WTC11 (cell line): ENCODE data around the gene C19orf25. TPM values are rescaled to one million over a fixed set of nuclear protein-coding genes. Genes with fewer than 3 reads are reported as not detected.

Source experiments
- ATAC-seq: fragments of 200-7000 bp; cut with Tn5 transposase; 2 replicates; pipeline ENCODE4 v1.10.0; 2021; ENCODE audit warnings: mild to moderate bottlenecking, moderate library complexity
- Bru-seq: library from RNA; stranded (reverse); fragments of 400-500 nt; gene quantifications from one replicate; lab custom pipeline; 2021; lab: Mats Ljungman, UMichigan
- CTCF ChIA-PET: fragments of 300-600 bp; sonication (Branson Sonifier 250); formaldehyde crosslinking; loops from one replicate; lab custom pipeline; 2021; ENCODE audit warnings: antibody characterized with exemption; lab: Charles Lee
- POLR2A ChIA-PET: fragments of 350-600 bp; sonication (Branson Sonifier 250); formaldehyde crosslinking; loops from one replicate; lab custom pipeline; 2021; ENCODE audit warnings: antibody characterized with exemption; lab: Charles Lee
- DNase-seq: peaks from one replicate; pipeline ENCODE4 v3.0.0; 2021; ENCODE audit warnings: low spot score
- H3K27ac Mint-ChIP-seq: 2 replicates; pipeline ENCODE4 v1.8.0; 2021; ENCODE audit warnings: mixed read lengths
- H3K27me3 Mint-ChIP-seq: 2 replicates; pipeline ENCODE4 v1.8.0; 2021; ENCODE audit warnings: low read depth, mild to moderate bottlenecking, moderate library complexity, mixed read lengths
- H3K36me3 Mint-ChIP-seq: 2 replicates; pipeline ENCODE4 v1.8.0; 2021; ENCODE audit warnings: mixed read lengths
- H3K4me1 Mint-ChIP-seq: 2 replicates; pipeline ENCODE4 v1.8.0; 2022; ENCODE audit warnings: mixed read lengths
- H3K4me3 Mint-ChIP-seq: 2 replicates; pipeline ENCODE4 v1.8.0; 2021; ENCODE audit warnings: mild to moderate bottlenecking, moderate library complexity, mixed read lengths
- H3K9me3 Mint-ChIP-seq: 2 replicates; pipeline ENCODE4 v1.8.0; 2021; ENCODE audit warnings: mixed read lengths
- ATF1 ChIP-seq: sonication (generic); formaldehyde crosslinking; IDR thresholded peaks from 2 replicates; pipeline ENCODE4 v1.8.1; 2023; ENCODE audit warnings: mild to moderate bottlenecking, moderate library complexity, missing genetic modification reagents
- ELF4 ChIP-seq: sonication (generic); formaldehyde crosslinking; IDR thresholded peaks from 2 replicates; pipeline ENCODE4 v1.8.1; 2022; ENCODE audit warnings: low read depth, mild to moderate bottlenecking, moderate library complexity, missing genetic modification reagents
- ETV6 ChIP-seq: sonication (generic); formaldehyde crosslinking; IDR thresholded peaks from 2 replicates; pipeline ENCODE4 v1.8.1; 2022; ENCODE audit warnings: mild to moderate bottlenecking, missing genetic modification reagents
- MYBL2 ChIP-seq: sonication (generic); formaldehyde crosslinking; IDR thresholded peaks from 2 replicates; pipeline ENCODE4 v1.8.1; 2023; ENCODE audit warnings: mild to moderate bottlenecking, moderate library complexity, missing genetic modification reagents
- NR3C1 ChIP-seq: sonication (generic); formaldehyde crosslinking; conservative IDR thresholded peaks from 2 replicates; pipeline ENCODE4 v1.8.1; 2023; ENCODE audit warnings: low read depth, mild to moderate bottlenecking, missing genetic modification reagents
- RELA ChIP-seq: sonication (generic); formaldehyde crosslinking; IDR thresholded peaks from 2 replicates; pipeline ENCODE4 v1.8.1; 2022; ENCODE audit warnings: missing genetic modification reagents, mild to moderate bottlenecking, borderline replicate concordance
- SP1 ChIP-seq: sonication (generic); formaldehyde crosslinking; conservative IDR thresholded peaks from 2 replicates; pipeline ENCODE4 v1.8.1; 2022; ENCODE audit warnings: missing genetic modification reagents
- TP53 ChIP-seq: sonication (generic); formaldehyde crosslinking; IDR thresholded peaks from 2 replicates; pipeline ENCODE4 v1.8.1; 2023; ENCODE audit warnings: mild to moderate bottlenecking, missing genetic modification reagents
- ZNF219 ChIP-seq: sonication (generic); formaldehyde crosslinking; IDR thresholded peaks from 2 replicates; pipeline ENCODE4 v1.8.0; 2023; ENCODE audit warnings: missing genetic modification reagents, mild to moderate bottlenecking, borderline replicate concordance
- ZNF423 ChIP-seq: fragments of 250-450 bp; sonication (Bioruptor Pico); IDR thresholded peaks from 2 replicates; pipeline ENCODE4 v2.1.2; 2022; ENCODE audit warnings: mild to moderate bottlenecking, moderate library complexity
- long read RNA-seq, 3 experiments: library from RNA in 1 of 3; library from capped mRNA in 1 of 3; library from polyadenylated mRNA in 1 of 3; unstranded in 2 of 3; stranded (forward) in 1 of 3; transcript quantifications; one replicate each; pipeline ENCODE4 v2.0.0, GENCODE V29; 2021
- total RNA-seq: library from RNA; stranded (reverse); gene quantifications from 3 replicates; pipeline ENCODE4 v1.2.3, GENCODE V29; 2021
- TF ChIP-seq, protein P1 (sequence below): sonication (generic); formaldehyde crosslinking; IDR thresholded peaks from 2 replicates; pipeline ENCODE4 v1.8.1; 2022; ENCODE audit warnings: low read depth, mild to moderate bottlenecking, moderate library complexity, missing genetic modification reagents, borderline replicate concordance
- TF ChIP-seq, protein P2 (sequence below): sonication (generic); formaldehyde crosslinking; IDR thresholded peaks from 2 replicates; pipeline ENCODE4 v1.8.0; 2022; ENCODE audit warnings: mild to moderate bottlenecking, missing genetic modification reagents
- TF ChIP-seq, protein P3 (sequence below): sonication (generic); formaldehyde crosslinking; IDR thresholded peaks from 2 replicates; pipeline ENCODE4 v1.8.0; 2023; ENCODE audit warnings: mild to moderate bottlenecking, missing genetic modification reagents
- TF ChIP-seq, protein P4 (sequence below): sonication (generic); formaldehyde crosslinking; IDR thresholded peaks from 2 replicates; pipeline ENCODE4 v1.8.1; 2023; ENCODE audit warnings: mild to moderate bottlenecking, missing genetic modification reagents
- TF ChIP-seq, protein P5 (sequence below): fragments of 250-450 bp; sonication (Bioruptor Pico); IDR thresholded peaks from 2 replicates; pipeline ENCODE4 v1.9.0; 2021; ENCODE audit warnings: mild to moderate bottlenecking
- TF ChIP-seq, protein P6 (sequence below): fragments of 250-450 bp; sonication (Bioruptor Pico); IDR thresholded peaks from 2 replicates; pipeline ENCODE4 v1.9.0; 2021; ENCODE audit warnings: mild to moderate bottlenecking
- TF ChIP-seq, protein P7 (sequence below): sonication (generic); formaldehyde crosslinking; IDR thresholded peaks from 2 replicates; pipeline ENCODE4 v1.8.1; 2023; ENCODE audit warnings: mild to moderate bottlenecking, missing genetic modification reagents, moderate library complexity
- TF ChIP-seq, protein P8 (sequence below): sonication (generic); formaldehyde crosslinking; IDR thresholded peaks from 2 replicates; pipeline ENCODE4 v1.8.1; 2023; ENCODE audit warnings: mild to moderate bottlenecking, missing genetic modification reagents
- TF ChIP-seq, protein P9 (sequence below): sonication (generic); formaldehyde crosslinking; IDR thresholded peaks from 2 replicates; pipeline ENCODE4 v1.8.0; 2022; ENCODE audit warnings: mild to moderate bottlenecking, missing genetic modification reagents

C19orf25 gene
- total RNA-seq (56.5 to 65.7 TPM (median 60.4 TPM) in 3 replicates), Bru-seq, nascent RNA (percentile 63 among the genes with signal in this experiment)
- long read RNA-seq, experiment 1, transcript C19orf25-211 (1 exons, 2,314 nt), result minor isoform, 10 of 214 reads
- long read RNA-seq, experiment 1, transcript C19orf25-202 (2 exons, 2,403 nt), result minor isoform, 27 of 214 reads
- long read RNA-seq, experiment 1, transcript C19orf25-213 (3 exons, 1,287 nt), result minor isoform, 17 of 214 reads
- long read RNA-seq, experiment 1, transcript C19orf25-203 (3 exons, 1,837 nt), result major isoform, 129 of 214 reads
- long read RNA-seq, experiment 1, partial matches to known transcripts, result 1 of 214 reads
- long read RNA-seq, experiment 1, other reads (novel, unspliced or antisense), result 13 of 214 reads
- long read RNA-seq, experiment 2, transcript C19orf25-202 (2 exons, 2,403 nt), result major isoform, 21 of 53 reads
- long read RNA-seq, experiment 2, transcript C19orf25-203 (3 exons, 1,837 nt), result minor isoform, 7 of 53 reads
- long read RNA-seq, experiment 2, transcript C19orf25-211 (1 exons, 2,314 nt), result minor isoform, 13 of 53 reads
- long read RNA-seq, experiment 2, partial matches to known transcripts, result 0 of 53 reads
- long read RNA-seq, experiment 2, other reads (novel, unspliced or antisense), result 5 of 53 reads
- long read RNA-seq, experiment 3, transcript C19orf25-204 (3 exons, 1,265 nt), result minor isoform, 8 of 200 reads
- long read RNA-seq, experiment 3, transcript C19orf25-213 (3 exons, 1,287 nt), result minor isoform, 15 of 200 reads
- long read RNA-seq, experiment 3, transcript C19orf25-203 (3 exons, 1,837 nt), result major isoform, 145 of 200 reads
- long read RNA-seq, experiment 3, transcript C19orf25-202 (2 exons, 2,403 nt), result minor isoform, 12 of 200 reads
- long read RNA-seq, experiment 3, partial matches to known transcripts, result 3 of 200 reads
- long read RNA-seq, experiment 3, other reads (novel, unspliced or antisense), result 12 of 200 reads

DNA sequence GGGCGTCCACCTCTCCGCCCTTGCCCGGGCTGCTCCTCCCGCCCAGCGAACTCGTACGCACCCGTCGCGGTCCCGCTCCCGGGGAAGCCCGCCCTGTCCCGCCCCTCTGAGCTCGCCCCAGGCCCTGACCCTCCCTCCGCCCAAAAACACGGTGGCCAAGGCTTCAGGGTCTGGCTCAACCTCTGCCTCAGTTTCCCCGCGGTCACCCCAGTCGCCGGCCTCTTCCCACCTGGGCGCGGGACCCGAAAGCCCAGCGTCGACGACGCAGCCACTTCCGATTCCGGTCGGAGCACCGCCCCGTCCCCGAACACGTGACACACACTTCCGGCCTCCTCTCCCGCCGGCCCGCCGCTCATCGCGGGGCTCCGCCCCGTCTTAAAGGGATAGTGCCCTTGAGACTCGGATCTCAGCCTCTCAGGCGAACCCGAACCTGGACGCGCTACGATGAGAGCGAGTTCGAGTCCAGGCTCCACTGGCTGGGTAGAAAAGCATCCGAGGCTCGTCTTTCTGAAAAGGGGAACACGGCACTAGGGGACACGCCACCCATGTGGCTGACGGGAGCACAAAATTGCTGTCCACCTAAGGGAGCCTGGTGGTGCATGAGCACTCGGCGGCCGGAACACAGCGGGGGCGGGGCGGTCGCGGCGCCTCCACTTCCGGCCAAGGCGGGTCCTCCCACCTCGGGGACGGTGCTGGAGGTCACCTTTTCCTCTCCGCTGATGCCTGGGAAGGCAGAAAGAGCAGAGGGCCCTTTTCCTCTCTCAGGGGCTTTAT is at the start of gene C19orf25:
C19orf25 (minus strand) TSS at position 282 of the 774 bp plus-strand sequence. CDS start 312 bp downstream, outside the sequence.
- DNase-seq (peak; percentile 95), ATAC-seq (peak; percentile 80)
- H3K4me3 Mint-ChIP-seq, result peak within 1 kb of the TSS; percentile 94
- peaks cover 4% of the 10 kb centered on the region for H3K36me3 Mint-ChIP-seq
- H3K27ac Mint-ChIP-seq, result peak within 1 kb of the TSS; percentile 98
- no peaks in the 10 kb centered on the region; the same call in 1 of the 2 replicates for H3K27me3 Mint-ChIP-seq
- ChIA-PET POLR2A (no interaction called here), CTCF (interaction anchor here (0.6 kb wide), 2 partner anchors 34 to 282 kb away, joined by 4 to 6 read pairs; no protein-coding TSS in a partner anchor)
- no peaks in the 10 kb centered on the region for H3K9me3 Mint-ChIP-seq
- H3K4me1 Mint-ChIP-seq, result peaks cover 7% of the 10 kb centered on the region; the same call in 1 of the 2 replicates
- TF ChIP-seq, protein P1, sequence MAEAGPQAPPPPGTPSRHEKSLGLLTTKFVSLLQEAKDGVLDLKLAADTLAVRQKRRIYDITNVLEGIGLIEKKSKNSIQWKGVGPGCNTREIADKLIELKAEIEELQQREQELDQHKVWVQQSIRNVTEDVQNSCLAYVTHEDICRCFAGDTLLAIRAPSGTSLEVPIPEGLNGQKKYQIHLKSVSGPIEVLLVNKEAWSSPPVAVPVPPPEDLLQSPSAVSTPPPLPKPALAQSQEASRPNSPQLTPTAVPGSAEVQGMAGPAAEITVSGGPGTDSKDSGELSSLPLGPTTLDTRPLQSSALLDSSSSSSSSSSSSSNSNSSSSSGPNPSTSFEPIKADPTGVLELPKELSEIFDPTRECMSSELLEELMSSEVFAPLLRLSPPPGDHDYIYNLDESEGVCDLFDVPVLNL (CRISPR knock-in tag), result no peak
- TF ChIP-seq NR3C1 (CRISPR knock-in tag) (no peak), MYBL2 (CRISPR knock-in tag) (peak; percentile 34; the same call in 1 of the 2 replicates), SP1 (CRISPR knock-in tag) (peak; percentile 93), ETV6 (CRISPR knock-in tag) (peak; percentile 40), TP53 (0 out of 2 replicates have a peak, but pooled peaks have one; percentile 31), ELF4 (CRISPR knock-in tag) (no peak), ZNF219 (CRISPR knock-in tag) (no peak), ZNF423 (CRISPR knock-in tag) (no peak), RELA (CRISPR knock-in tag) (no peak), ATF1 (0 out of 2 replicates have a peak, but pooled peaks have one; percentile 48)
- TF ChIP-seq, protein P2, sequence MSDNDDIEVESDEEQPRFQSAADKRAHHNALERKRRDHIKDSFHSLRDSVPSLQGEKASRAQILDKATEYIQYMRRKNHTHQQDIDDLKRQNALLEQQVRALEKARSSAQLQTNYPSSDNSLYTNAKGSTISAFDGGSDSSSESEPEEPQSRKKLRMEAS, result peak; percentile 84
- TF ChIP-seq, protein P3, sequence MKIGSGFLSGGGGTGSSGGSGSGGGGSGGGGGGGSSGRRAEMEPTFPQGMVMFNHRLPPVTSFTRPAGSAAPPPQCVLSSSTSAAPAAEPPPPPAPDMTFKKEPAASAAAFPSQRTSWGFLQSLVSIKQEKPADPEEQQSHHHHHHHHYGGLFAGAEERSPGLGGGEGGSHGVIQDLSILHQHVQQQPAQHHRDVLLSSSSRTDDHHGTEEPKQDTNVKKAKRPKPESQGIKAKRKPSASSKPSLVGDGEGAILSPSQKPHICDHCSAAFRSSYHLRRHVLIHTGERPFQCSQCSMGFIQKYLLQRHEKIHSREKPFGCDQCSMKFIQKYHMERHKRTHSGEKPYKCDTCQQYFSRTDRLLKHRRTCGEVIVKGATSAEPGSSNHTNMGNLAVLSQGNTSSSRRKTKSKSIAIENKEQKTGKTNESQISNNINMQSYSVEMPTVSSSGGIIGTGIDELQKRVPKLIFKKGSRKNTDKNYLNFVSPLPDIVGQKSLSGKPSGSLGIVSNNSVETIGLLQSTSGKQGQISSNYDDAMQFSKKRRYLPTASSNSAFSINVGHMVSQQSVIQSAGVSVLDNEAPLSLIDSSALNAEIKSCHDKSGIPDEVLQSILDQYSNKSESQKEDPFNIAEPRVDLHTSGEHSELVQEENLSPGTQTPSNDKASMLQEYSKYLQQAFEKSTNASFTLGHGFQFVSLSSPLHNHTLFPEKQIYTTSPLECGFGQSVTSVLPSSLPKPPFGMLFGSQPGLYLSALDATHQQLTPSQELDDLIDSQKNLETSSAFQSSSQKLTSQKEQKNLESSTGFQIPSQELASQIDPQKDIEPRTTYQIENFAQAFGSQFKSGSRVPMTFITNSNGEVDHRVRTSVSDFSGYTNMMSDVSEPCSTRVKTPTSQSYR (CRISPR knock-in tag), result 0 out of 2 replicates have a peak, but pooled peaks have one; percentile 14
- TF ChIP-seq, protein P4, sequence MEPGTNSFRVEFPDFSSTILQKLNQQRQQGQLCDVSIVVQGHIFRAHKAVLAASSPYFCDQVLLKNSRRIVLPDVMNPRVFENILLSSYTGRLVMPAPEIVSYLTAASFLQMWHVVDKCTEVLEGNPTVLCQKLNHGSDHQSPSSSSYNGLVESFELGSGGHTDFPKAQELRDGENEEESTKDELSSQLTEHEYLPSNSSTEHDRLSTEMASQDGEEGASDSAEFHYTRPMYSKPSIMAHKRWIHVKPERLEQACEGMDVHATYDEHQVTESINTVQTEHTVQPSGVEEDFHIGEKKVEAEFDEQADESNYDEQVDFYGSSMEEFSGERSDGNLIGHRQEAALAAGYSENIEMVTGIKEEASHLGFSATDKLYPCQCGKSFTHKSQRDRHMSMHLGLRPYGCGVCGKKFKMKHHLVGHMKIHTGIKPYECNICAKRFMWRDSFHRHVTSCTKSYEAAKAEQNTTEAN (CRISPR knock-in tag), result no peak
- TF ChIP-seq, protein P5, sequence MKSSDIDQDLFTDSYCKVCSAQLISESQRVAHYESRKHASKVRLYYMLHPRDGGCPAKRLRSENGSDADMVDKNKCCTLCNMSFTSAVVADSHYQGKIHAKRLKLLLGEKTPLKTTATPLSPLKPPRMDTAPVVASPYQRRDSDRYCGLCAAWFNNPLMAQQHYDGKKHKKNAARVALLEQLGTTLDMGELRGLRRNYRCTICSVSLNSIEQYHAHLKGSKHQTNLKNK, result no peak
- TF ChIP-seq, protein P6, sequence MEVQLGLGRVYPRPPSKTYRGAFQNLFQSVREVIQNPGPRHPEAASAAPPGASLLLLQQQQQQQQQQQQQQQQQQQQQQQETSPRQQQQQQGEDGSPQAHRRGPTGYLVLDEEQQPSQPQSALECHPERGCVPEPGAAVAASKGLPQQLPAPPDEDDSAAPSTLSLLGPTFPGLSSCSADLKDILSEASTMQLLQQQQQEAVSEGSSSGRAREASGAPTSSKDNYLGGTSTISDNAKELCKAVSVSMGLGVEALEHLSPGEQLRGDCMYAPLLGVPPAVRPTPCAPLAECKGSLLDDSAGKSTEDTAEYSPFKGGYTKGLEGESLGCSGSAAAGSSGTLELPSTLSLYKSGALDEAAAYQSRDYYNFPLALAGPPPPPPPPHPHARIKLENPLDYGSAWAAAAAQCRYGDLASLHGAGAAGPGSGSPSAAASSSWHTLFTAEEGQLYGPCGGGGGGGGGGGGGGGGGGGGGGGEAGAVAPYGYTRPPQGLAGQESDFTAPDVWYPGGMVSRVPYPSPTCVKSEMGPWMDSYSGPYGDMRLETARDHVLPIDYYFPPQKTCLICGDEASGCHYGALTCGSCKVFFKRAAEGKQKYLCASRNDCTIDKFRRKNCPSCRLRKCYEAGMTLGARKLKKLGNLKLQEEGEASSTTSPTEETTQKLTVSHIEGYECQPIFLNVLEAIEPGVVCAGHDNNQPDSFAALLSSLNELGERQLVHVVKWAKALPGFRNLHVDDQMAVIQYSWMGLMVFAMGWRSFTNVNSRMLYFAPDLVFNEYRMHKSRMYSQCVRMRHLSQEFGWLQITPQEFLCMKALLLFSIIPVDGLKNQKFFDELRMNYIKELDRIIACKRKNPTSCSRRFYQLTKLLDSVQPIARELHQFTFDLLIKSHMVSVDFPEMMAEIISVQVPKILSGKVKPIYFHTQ, result 0 out of 2 replicates have a peak, but pooled peaks have one; percentile 31
- TF ChIP-seq, protein P7, sequence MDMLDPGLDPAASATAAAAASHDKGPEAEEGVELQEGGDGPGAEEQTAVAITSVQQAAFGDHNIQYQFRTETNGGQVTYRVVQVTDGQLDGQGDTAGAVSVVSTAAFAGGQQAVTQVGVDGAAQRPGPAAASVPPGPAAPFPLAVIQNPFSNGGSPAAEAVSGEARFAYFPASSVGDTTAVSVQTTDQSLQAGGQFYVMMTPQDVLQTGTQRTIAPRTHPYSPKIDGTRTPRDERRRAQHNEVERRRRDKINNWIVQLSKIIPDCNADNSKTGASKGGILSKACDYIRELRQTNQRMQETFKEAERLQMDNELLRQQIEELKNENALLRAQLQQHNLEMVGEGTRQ (CRISPR knock-in tag), result peak; percentile 97
- TF ChIP-seq, protein P8, sequence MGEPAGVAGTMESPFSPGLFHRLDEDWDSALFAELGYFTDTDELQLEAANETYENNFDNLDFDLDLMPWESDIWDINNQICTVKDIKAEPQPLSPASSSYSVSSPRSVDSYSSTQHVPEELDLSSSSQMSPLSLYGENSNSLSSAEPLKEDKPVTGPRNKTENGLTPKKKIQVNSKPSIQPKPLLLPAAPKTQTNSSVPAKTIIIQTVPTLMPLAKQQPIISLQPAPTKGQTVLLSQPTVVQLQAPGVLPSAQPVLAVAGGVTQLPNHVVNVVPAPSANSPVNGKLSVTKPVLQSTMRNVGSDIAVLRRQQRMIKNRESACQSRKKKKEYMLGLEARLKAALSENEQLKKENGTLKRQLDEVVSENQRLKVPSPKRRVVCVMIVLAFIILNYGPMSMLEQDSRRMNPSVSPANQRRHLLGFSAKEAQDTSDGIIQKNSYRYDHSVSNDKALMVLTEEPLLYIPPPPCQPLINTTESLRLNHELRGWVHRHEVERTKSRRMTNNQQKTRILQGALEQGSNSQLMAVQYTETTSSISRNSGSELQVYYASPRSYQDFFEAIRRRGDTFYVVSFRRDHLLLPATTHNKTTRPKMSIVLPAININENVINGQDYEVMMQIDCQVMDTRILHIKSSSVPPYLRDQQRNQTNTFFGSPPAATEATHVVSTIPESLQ (CRISPR knock-in tag), result no peak
- TF ChIP-seq, protein P9, sequence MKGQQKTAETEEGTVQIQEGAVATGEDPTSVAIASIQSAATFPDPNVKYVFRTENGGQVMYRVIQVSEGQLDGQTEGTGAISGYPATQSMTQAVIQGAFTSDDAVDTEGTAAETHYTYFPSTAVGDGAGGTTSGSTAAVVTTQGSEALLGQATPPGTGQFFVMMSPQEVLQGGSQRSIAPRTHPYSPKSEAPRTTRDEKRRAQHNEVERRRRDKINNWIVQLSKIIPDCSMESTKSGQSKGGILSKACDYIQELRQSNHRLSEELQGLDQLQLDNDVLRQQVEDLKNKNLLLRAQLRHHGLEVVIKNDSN, result peak; percentile 96
